Body of pancreas (tissue), 4 donors: ENCODE measurements around the gene GAGE10.

Experiments used
- CTCF ChIP-seq, 7 experiments: fragments of 450-650 bp in 4 of 7; fragments of 200-600 bp in 3 of 7; sonication (generic) in 3 of 7; IDR thresholded peaks; one replicate each; pipeline ENCODE4 v1.5.1; 2016 to 2019; ENCODE audit warnings: antibody characterized with exemption in 7 of 7
- POLR2A ChIP-seq, 3 donors: fragments of 450-650 bp; IDR thresholded peaks; one replicate each; pipeline ENCODE4 v1.6.1; 2016; ENCODE audit warnings: antibody characterized with exemption in 3 of 3, mild to moderate bottlenecking in 2 of 3

- TF ChIP-seq POLR2A (IDR thresholded peaks at IDR 0.05), result no peak
- TF ChIP-seq CTCF (IDR thresholded peaks at IDR 0.05), result no peak
These were observed 44.7 kb upstream of the GAGE10 start for GRCh38 chrX:49258749-49259124.
